Kidney glomerular epithelial cell (primary cell): Measurements from ENCODE around the gene COA6.
A peak's percentile ranks its signal among the peaks of the same experiment; 100 is the strongest.

Experiments used
- DNase-seq: peaks from one replicate; lab custom pipeline; 2025; lab: John Stamatoyannopoulos, UW

COA6 gene, protein sequence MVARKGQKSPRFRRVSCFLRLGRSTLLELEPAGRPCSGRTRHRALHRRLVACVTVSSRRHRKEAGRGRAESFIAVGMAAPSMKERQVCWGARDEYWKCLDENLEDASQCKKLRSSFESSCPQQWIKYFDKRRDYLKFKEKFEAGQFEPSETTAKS

DNA sequence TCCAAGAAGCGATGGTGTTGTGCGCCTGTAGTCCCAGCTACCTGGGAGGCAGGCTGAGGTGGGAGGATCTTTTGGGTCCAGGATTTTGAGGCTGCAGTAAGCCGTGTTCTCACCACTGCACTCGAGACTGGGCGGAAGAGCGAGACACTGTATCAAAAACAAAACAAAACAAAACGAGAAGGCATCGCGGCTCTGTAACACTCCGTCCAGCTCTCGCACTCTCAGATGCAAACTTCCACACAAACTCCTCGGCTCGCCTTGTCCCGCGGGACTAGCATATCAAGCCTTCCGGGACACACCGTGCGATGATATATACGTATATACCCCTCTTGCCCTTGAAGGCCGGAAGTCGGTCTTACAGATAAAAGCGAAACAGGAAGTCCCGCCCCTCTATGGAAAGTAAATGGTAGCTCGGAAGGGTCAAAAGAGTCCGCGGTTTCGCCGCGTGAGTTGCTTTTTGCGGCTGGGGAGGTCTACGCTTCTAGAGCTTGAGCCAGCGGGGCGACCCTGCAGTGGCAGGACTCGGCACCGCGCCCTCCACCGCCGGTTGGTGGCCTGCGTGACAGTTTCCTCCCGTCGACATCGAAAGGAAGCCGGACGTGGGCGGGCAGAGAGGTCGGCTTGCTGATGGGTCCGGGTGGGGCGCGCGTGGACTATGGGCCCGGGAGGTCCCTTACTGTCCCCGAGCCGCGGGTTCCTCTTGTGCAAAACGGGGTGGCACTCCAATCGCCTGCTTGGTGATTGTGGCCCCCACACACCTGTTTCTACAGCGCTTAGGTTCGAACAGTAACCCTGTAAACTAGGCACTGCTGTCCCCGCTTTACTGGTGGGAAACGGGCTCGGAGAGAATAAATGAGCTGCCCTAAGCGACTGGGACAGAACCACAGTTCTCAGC lies at the start of gene COA6:
Gene COA6 (plus strand): TSS at position 393 of the 895 bp plus-strand sequence. CDS start 11 bp downstream, at position 404.
- DNase-seq, result peak; percentile 82

DNA sequence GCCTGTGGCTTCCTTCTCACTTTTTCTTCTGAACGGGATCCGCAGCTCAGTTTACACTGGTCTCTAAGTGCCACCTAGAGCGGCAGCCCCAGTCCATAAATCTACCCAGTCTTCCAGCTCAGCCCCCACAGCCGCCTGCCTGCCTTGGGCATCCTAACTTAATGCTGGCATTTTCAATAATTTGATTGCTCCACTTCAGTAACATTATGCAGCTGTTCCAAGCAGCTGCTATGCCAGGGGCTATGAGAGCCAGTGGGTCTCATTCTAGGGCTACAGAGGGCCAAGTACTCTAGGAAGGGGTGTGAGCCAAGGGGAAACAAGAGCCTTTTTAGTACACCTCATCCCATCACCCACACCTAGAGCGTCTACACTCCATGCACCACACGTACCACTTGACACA lies 48.4 kb upstream of the COA6 start:
- no peak for DNase-seq

DNA sequence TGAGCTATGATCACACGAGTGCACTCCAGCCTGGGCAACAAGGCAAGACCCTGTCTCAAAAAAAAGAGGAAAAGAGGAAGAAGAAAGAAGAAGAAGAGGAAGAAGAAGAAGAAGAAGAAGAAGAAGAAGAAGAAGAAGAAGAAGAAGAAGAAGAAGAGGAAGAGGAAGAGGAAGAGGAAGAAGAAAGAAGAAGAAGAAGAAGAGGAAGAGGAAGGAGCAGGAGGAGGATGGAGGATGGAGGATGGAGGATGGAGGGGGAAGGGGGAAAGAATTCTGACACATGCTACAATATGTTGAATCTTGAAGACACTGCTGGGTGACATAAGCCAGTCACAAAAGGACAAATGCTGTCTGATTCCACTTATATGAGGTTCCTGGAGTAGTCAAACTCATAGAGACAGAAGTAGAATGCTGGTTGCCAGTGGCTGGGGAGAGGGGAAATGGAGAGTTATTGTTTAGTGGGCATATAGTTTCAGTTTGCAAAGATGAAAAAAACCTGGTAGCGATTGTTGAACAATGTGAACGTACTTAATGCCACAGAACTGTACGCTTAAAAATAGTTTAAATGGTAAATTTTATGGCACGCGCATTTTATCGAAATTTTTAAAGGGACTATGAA lies 47.3 kb upstream of the COA6 start:
- DNase-seq, result no peak

DNA sequence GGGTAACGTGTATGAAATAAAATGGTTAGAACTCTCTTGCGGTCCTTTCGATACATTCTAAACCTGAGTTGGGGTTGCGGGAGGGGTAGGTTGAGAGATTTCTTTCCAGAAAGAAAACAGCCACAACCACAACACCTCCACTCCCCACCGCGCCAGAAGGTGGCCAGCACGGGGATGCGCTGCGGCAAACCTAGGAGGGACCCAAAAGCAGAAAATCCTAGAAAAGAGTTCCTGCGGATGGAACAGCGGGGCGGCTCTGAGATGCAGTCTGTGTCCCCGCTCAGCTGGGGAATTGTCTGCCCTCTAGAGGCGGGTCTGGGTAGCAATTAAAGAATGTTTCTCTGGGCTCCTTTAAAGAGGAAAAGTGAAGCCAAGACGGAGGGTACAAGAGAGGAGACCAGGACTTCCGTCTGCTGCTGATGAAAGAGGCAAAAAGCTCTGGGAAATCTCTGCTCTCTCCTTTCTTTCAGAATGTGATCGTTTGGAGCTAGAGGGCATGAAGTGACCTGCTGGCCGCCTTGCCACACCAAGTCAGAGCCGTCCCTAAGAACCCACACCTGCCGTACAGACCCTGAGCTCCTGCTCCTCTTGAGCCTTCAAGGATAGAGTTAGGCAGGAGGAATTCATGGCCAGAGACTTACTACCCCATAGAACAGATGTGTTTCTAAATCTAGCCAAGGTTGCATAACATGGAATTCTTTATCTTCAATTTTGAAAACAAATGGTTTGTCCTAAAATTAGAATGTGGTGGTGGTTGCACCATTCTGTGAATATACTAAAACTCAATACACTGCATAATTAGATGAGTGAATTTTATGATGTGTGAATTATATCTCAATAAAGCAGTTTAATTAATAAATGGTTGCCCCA lies 46.5 kb upstream of the COA6 start:
- peak; percentile 73 for DNase-seq

DNA sequence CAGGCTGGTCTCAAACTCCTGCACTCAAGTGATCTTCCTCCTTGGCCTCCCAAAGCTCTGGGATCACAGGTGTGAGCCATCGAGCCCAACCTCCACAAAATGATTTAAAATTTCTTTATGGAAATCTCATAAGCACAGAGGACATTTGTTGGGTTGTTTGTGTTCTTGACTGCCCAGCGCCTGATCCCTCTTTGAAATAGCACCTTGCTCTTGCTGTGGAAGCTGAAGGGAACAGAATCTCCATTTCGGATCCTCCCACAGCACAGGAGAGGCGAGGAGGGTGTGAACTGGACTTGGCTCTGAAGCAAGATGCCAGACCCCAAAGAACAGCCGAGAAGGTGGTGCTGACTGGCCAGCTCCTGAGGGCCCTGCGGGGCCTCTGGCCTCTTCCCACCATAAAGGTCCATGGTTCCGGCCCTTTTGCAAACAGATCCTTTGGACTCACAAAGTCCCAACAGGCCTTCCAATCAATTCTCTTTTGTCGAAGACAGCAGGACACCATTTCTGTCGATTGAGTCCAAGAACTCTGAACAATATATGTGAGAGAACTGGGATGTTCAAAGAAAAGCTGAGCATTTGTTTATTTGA lies 45.6 kb upstream of the COA6 start:
- no peak for DNase-seq

DNA sequence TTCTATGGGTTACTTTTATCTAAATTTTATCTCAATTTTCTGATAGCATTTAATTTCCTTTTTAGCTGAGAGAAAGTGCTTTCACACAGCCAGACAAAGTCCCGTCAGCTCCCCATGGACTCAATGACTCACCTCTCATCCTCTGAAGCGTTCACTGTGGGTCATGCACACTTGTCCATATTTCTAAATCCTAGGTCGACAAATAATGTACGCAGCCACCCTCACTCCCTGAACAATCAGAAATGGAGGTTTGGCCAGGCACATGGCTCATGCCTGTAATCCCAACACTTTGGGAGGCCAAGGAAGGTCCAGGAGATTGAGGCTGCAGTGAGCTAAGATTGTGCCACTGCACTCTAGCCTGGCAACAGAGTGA lies 42.4 kb upstream of the COA6 start:
- DNase-seq, result no peak

DNA sequence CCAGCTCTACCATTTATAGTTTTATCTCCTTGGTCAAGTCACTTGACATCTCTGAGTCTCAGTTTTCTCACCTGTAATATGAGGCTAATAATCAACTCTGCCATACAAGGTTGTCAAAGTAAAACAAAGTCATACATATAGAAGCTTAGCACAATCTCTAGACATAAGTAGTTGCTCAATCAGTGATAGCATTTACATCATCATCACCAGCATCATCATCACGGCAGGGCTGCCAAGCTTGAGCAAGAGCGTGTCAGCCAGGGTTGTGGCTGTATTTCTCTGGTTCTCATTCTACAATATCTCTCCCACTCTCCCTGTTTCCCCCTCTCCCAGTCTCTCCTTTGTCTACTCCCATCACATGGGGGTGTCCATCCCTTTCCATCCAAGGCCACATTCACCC lies 41.7 kb upstream of the COA6 start:
- no peak for DNase-seq

DNA sequence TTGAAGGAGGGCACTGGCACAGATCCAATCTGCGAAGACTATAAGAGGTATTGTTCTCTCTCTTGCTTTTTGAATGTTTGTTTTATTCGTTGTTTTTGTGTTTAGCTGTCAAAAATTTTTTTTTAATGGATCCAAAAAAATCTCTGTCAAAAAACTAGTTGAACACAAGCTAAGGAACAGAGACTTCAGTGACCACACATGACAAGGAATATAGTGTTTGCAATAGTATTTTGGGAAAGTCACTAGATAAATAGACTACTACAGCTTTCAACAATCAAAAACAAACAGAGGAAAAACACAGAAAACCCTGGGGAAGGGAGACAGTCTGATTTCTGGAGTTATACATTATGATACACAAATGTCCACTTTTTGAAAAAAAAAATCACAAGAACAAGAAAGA lies 36.9 kb upstream of the COA6 start:
- no peak for DNase-seq

DNA sequence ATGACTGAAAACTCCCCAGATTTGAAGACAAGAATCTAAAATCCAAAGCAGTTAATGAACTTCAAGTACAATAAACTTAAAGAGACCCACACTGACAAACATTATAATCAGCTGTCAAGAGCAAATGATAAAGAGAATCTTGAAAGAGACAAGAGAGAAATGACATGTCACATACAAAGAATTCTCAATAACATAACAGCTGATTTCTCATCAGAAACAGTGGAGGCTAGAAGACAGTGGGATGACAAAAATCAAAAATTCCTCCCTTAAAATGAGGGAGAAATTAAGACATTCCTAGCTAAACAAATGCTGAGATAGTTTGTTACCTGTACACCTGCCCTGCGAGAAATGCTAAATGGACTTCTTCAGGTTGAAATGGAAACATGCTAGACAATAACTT lies 36.0 kb upstream of the COA6 start:
- no peak for DNase-seq

DNA sequence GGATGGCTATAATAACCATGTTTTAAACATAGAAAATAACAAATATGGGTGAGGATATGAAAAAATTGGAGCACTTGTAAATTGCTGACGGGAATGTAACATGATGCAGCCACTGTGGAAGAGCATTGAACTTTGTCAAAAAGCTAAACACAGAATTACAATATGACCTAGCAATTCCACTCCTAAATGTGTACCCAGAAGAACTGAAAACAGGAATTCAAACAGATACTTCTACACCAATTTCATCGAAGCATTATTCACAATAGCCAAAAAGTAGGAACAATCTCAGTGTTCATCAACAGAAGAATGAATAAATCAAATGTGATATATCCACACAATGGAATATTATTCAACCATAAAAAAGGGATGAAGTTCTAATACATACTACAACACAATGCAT lies 32.7 kb upstream of the COA6 start:
- no peak for DNase-seq

DNA sequence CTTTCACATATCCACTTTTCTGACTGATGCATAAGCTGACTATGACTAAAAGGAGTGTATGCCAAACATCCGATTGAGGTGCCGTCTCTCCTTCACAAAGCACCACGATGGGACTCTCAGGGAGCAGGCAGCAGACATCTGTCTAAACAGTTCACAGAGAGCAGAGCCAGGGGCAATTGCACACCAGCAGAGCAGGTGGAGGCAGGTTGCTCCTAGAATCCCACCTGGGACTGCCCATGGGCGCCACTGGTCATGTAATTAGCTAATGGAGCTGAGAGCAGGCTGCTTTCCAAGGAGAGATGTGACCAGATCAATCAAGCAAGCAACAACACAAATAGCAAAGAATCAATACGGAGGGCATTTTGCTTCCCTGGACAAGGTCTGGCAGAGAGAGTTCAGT lies 30.5 kb upstream of the COA6 start:
- no peak for DNase-seq

DNA sequence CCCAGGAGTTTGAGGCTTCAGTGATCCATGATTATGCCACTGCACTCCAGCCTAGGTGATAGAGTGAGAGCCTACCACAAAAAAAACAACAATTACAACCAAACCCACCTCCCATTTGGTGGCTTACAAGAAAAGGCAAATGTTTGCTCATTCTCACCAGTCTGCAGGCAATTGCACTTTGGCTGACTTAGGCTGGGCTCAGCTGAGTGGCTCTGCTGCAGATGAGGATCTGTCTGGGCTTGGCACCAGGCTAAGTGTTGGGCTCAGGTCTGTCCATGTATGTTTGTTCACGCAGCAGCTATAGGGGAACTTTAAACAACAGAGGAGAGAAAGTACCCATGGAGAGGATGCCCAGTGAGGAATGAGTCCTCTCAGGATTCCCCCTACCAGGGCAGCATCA lies 28.0 kb upstream of the COA6 start:
- no peak for DNase-seq

DNA sequence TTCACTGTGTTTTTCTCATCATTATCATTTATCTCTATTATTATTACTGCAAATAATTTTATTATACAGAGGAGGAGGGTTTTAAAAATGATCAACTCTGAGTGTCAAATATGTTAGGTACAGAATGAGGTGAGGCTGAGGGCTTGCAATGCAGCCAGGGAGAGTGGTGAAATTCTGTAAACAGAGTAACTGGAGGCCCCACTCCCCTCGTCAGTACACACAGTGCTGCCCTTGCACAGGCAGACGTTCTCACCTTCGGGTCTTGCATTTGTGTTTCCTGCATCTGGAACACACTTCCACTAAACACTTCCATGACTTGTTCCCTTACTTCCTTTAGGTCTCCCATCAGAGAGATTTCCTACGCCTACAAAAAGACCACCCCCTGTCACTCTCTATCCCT lies 24.3 kb upstream of the COA6 start:
- DNase-seq, result no peak

DNA sequence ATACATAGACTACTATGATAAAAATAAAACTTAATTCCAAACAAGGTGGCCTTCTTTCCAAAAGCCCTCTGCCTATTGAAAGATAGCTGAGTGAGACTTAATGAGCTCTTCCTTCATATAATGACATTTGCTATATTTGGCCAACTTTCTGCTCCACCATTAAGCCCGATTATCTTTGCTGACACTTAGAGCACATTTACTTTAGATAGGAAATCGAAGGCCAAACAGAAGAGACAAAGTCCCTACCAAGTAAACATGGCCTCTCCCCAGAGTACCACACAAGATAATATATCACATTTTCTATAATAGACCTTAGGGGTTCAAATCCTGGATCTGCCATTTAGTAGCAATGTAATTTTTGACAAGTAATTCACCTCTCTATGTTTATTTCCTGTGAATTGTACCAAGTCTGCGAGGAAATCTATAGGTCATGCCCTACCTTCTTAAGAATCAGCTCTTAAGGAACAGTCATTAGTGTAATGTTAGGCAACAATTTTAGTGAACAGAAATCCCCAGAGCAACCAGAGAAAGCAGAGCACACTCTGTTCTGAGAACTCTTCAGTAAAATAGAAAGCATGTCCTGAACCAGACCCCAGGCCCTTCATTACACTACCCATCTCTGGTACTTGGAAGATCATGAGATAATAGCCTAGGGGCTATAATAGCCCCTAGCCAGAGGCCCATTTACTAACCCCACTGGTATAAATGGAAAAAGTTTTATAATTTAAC lies 17.3 kb upstream of the COA6 start:
- DNase-seq, result no peak

DNA sequence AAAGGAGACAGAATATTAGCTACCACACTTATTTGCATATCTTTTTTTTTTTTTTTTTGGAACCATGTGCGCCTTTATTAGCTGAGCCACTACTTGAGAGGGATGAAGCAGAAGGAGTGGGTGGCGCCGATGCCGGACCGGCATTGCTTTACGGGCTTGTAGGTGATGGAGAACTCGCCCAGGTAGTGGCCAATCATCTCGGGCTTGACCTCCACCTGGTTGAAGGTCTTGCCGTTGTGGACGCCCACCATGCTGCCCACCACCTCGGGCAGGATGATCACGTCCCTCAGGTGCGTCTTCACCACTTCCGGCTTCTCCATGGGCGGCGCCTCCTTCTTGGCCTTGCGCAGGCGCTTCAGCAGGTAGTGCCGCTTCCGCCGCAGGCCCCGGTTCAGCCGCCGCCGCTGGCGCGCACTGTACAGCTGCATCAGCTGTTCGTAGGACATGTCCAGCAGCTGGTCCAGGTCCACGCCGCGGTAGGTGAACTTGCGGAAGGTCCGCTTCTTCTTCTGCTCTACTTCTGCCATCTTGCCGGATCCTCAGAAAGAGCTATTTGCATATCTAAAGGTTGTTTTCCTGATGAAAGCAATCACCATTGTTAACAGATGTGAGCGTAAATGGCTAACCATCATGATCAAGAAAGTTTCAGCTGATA lies 16.5 kb upstream of the COA6 start:
- DNase-seq, result peak; percentile 56

DNA sequence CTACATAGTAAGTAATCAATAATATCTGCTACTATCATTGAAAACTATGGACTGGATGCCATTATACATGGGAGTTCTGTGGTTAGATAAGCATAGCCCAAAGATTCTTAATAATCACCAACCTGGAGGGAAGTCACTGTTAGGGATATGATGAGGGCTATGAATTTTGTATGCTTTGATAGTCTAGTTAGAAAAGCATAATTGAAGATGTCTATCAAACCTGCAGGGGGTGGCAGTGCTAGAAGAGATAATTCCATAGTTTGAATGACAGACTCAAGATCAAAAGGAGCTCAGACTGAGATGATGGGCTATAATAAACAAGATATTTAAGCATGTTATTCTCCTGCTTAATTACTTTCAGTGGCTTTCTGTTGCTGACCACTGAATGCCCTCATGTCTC lies 15.4 kb upstream of the COA6 start:
- no peak for DNase-seq

DNA sequence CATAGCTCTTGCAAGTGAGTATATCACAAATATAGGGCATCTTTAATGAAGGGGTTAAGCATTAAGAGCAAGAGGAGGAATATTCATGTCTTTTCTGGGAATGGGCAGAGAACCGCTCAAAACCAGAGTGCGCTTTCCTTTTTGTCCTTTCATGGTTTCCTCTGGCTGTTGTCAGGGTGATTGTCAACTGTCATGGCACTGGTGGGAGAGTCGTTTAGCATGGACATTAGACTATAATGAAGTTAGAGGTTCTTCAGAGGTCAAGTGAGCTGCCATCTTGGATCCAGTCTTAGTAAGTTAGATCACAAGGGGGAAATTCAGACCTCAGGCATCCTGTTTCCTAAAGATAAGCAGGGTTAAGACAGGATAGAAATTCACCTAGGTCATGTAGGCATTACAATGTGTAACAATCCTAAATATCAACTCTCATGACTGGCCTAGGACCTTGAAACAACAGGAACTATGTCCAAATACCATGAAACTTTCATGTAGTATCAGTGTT lies 12.1 kb upstream of the COA6 start:
- DNase-seq, result no peak

DNA sequence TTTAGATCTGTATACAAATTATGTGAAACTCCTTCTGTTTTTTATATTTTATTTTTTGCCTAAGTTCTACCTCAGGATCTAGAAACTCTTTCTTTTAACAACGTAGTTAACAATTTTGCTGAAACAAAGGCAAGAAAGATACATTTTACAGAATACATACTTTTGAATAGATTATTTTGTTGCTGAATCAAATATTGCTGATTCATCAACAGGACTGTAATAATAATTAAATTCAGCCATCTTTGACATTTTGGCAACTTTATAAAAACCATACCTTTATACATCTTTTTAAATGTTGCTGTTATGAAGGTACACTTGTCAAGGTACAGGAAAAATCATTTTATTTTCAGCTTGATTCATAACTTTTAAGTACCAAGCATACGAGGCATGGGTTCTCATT lies 10.7 kb upstream of the COA6 start:
- no peak for DNase-seq

DNA sequence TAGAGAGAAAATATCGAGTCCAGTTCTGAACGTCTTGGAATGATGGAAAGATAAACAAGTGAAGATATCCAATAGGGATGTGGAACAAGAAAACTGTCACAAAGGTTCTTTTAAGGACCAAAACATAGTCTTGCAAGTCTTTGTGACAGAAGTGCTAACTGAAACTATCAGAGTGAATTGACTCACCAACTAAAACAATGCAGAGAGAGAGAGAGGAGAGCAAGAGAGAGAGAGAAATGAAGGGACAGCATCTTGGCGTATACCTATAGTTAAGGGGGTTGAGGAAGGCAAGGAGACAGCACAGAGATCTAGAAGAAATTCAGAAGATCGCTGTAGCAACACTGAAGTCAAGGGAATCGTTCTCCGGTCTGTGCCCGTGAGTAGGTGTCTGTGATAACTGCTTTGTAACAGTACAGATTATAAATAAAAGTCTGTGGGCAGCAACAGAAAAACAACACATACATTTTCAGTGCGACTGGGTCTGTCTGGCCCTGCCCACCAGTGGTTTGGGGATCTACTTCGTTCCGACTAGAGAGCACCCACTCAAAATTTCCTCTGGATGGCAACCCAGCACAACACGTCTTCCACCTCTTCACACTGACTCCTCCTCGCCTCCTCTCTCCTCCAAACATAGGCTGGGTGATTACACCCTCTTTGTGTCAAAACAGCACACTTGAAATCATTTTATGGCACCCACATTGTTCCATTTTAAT lies 4.8 kb upstream of the COA6 start:
- DNase-seq, result no peak

DNA sequence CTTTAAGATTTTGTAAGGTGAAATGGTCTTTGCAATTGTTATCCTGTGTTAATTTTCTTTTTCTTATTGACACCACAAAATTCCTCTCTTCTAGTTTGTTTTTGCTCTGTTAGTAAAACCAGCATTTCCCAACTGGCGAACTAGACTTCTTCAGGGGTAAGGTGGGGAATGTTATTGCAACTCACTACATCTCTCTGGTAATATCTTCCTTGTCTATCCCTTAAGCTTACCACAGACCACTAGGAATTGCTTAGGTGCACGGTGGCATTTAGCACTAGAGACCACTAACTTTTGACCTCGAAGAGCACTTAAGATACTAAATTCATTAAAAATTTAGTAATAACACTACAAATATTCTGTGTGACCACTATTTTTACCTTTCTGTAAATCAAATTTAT lies 4.2 kb upstream of the COA6 start:
- no peak for DNase-seq
